NCI-H748 treated with DMSO at 0.1 percent for 48 hours (cell line): ENCODE data around the gene KCNMA1.
A peak's percentile ranks its signal among the peaks of the same experiment; 100 is the strongest.

Experiments used
- DNase-seq: peaks from one replicate; lab custom pipeline; 2025; lab: John Stamatoyannopoulos, UW

The KCNMA1 gene

DNA sequence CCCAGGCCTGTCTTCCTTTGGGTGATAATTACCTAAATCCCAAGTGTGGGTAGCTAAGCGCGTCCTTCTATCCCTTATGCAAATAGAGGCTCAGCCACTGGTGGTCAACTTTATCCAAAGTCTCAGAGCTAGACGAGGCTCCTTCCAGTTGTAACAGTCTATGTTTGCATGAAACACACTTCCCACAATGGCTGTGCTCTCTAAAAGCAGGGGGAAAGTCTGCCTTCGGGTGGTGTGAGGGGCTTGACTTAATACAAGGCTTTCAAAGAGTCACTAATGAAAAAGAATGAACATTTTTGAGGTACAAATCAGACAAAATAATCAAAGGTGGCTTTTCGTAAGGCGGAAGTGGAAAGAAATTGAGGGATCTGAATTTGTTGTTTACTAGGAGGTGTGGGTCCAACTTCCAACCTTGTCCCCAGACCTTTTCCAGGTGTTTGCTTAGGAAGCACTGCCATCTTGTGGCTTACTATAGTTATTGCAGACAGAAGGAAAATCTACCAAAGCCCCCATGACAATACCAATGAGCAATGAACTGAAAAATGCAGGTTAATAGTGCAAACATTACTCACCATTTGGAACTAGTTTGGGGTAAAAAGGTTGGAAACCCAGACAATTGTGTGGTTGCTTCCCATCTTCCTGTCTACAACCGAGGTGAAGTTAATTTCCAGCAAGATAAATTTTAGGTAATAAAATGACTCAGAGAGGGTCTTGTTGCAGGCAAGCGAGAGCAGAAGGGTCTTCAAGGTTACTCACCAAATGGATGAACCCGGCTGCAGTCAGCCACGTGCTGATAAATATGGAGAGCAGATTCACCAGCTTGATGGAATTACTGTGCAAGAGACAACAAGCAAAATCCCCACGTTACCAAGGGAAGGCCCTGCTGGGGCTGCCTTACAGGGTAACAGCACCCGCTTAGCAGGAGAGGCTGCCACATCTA, 525.7 kb downstream of the KCNMA1 start:
- peak; percentile 12 for DNase-seq

DNA sequence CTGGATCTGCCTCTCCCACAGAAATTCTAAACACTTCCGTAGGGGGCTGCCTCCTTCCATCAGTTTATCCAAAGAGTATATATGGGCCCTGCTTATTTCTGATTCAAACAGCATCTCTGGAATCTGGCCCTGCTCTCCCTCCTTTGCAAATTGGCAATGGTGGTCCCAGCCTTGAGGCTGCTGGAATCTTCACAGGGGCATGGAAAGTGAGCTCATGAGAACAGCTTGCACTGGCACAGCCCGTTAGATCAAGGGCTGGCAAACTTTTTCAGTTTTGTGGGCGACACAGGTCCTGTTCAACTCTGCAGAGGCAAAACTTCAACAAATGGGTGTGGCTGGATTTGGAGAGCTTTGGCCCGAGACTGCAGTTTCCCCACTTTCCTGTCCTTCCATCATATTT, 526.9 kb downstream of the KCNMA1 start:
- DNase-seq: no peak

DNA sequence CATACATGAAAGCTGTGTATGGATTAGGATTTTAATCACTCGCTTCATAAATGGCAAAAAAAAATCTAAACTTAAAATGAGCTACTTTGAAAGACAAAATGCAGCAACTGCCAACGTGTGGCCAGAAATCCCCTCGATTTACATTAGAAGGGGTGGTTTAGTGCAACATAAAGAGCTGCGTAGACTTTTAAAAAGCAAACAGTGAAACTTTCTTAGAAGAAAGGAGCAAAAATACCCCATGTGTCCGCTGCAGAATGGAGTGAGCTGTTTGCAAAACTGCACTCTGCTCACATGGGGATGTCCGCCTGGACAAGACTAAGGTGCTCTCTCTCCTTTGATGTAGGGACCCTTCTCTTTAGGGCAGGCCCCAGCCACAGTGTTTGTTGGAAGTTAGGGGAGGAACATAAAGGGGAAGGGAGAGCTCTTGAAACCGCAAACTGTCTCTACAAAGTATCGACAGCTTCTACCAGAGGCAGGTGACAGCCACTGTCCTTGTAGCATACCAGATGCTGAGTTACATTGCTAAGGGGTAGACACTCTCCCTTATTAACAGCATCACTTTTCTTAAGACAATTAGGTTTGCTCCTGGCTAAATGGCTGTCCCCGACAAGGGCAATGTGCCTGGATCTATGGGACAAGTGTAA, 528.1 kb downstream of the KCNMA1 start:
- DNase-seq: no peak

DNA sequence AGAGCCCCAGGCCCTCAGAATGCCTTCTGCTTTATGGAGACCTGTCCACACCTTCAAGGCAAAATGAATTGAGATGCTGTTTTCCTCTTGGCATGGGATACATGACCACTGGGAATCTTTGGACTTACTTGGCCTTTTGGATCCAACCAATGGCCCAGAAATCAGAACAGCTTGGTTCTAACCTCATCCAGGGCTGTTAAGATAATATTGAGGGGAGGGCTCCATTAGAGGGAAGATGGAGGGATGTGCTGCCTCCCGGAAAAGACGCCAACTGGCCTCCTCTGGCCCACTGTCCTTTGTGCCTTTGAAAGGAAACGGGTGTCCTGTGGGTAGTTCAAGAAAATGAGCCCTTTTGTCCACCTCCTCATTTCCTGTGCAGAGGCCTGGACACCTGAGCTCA, 530.9 kb downstream of the KCNMA1 start:
- DNase-seq: no peak

DNA sequence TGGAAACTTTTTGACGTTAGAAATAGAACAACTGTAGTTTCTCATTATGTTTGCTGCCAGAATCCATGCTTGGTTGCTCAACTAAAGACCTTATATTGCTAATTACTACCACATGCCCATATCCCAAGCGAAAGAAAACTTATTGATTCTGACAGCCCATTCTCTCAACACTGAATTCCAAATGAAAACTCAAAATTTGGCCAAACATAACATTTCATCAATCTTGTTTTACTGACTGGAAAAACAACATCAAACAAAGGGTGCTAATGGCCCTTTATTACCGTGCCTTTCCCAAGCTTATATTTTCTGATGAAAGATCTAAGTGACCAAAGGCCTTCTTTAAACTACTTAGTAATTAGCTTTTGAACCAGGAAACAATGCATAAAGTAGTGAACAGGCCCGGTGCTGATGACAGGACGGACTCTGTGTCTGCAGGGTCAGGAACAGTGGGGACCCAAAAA, 531.8 kb downstream of the KCNMA1 start:
- DNase-seq: no peak

DNA sequence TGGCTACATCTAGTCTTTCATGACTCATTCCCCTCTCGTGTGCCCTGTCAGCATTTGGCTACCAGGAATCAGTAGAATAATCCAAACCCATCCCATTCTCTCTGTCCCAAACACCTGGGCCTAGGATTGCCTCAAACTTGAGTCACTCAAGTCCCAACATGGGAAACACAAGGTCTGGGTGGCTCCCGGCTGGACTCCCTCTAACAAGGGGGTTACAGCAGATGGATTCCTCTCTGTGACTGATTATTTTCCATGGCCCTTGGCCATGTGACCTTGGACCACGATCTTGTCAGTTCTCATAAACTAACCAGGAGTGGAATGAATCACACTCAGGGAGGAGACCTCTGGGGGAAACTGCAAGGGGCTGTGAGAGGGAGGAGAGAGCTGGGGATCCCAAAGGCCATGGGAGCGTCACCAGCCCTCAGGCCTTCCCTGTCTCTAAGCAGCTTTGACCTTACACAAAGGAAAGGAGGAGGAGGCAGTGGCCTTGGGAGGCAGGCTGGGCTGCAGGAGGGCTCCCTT, 533.1 kb downstream of the KCNMA1 start:
- no peak for DNase-seq

DNA sequence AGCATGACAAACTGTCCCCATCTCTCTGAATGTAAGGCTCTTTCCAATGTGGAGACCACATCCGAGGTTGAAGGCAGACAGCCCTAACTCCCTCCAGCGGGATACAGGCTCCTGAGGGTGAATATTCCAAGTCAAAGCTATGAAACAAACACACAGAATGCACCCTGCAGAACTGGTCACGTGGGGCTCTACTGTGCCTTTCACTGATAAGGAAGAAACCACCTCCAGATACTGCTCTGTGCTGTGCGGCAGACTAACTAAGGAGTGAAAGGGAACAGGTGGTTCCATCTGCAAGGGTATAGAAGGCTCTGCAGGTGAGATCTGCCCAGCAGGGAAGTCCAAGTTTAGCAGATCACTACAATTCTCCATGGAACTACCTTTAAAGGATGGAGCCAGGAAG, 534.4 kb downstream of the KCNMA1 start:
- DNase-seq: no peak

DNA sequence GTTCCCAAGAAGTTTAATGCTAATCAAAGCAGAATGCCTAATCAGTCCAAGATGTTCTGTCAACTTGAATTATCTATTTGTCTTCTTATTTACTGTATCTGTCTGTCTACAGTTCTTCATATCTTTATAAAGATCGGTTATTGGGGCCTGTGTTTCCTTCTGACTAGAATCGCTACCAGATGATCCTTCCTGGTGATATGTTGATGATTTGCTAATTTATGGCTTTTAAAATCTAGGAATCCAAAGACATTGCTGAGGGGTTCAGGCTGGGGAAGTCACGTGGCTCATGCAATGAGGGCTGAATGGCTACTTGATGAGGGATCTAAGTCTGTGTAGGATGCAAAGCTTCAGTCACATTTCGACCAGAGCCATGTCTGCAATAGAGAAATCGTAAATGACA, 536.3 kb downstream of the KCNMA1 start:
- DNase-seq: no peak

DNA sequence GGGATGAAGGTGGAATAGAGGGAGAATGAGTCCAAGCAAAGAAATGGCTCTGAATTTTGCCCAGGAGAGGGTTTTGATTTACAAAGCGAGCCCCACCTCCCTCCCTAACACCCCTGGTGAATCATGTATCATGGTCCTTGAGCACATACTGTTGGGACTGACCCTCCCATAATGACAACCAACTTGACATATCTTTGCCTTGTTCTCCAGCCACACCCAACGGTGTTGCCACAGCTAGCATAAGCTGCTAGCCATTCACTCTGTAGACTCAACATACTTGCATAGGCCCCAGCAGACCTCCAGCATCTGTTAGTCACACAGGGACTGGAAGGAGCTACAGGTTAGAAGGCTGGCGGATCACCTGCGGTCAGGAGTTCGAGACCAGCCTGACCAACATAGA, 538.5 kb downstream of the KCNMA1 start:
- DNase-seq: no peak

DNA sequence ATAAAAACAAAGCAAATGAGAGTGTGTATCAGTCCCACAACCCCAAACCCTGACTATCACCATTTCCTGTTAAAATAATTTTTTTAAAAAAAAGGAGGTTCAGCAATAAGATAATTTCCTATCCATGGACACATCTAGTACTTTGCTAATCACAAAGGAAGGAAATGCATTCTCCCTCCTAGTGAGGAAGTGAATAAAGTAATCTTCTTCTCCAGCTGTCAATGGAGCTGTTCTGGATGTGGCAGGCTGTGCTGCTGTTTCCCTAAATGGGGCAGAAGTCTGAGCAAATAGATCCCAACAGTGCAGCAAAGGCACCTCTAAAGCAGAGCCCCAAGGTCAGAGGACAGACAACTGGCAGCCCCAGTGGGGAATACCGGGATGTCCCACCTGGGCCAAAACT, 540.0 kb downstream of the KCNMA1 start:
- DNase-seq: no peak

DNA sequence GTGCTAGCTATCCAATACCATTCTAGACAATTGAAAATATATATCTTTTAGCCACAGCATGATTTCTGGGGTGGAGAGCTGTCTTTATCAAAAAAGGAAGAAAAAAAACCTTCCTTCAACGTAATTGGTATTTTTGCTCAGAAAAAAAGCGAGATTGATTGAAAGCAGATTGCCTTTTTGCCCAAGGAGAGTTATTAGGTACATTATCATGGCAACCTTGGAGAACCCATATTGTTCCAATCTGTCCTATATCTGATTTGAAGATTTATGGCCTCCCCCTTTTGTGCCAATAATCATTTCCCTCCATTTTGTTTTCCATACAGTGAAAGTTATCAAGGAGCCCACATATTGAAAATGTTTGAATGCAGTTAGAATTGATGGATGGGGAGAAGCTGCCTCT, 544.5 kb downstream of the KCNMA1 start:
- DNase-seq: no peak

DNA sequence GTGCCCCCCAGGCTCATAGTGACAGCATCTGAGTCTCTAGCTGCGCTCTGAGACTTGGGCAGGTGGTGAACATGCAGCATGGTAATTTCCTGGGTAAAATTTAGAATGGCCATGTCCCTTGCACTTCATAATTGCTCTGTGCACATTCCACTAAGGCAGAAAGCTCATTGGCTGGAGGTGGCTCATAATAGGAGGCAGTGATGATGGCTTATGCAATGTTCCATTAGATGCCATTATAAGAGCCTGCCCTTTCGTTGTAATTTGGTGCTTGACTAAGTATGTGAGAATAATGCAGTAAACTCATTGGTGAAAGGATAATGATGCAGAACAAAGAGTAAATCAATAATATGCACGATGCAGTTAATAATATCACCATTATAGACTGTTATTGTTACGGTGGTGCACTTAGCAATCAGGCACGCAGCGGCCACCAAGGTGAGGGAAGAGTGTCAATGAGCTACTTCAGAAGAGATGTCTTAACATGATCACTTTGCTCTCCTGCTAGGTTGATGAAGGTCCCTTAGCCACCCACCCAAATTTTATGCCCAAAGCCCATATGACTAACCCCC, 545.9 kb downstream of the KCNMA1 start:
- no peak for DNase-seq

DNA sequence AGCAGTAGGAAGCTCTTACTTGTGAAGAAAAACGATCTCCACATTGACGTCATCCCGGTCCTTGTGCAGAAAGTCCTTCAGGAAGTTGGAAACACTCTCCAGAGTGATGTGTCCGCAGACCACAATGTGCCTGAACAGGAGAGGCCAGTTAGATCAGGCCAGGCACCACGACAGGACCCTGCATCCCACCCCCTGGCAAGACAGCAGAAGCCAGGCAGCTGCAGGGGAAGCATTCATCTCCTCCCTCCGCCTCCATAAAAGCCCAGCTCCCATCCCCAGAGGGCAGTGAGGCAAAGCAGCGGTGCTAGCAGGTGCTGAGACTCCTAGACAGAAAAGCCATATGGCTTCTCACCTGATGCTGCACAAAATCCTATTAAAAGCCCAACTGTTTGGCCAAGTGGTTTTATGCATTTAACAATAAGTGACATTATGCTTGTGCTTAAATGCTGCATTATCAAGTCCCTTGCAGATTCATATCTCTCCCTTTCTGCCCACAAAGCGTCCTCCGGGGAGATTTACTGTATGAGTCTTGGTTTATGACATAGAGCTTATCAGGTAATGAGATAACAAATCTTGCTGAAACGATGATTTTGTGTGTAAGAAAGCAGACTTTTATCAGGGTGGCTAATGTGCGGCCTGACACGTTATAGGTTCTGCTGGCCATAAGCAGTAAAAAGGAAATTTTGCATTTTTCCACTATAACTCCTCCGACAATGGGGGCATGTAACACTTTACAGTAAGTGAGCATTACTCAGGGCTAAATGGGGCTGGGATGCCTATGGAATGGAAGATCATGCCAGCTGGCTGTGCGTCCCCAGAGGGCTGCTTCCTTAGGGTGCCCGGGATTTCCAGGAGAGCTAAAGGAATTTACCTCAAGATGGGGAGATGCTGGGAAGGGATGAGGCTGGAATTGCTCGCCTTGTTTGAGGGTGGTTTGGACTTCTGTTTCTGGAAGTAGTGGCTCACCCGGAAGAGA, 546.9 kb downstream of the KCNMA1 start:
- DNase-seq: no peak

DNA sequence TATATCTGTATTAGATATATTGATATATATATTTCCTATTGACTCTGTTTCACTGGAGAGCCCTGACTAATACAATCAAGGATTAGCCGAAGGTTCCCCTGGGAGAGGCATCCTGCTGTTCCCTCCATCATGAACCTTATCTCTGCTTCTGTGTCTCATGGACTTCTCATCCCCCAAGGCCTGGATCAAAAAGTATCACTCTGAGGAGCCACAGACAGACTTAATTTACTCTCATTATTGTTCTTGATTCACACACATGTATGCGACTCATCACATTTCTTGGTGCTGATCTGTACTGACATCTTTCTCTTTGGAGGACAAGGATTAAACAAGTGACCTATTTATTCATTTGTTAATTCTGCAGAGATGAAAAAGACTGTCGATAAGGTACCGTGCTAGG, 550.2 kb downstream of the KCNMA1 start:
- DNase-seq: no peak

DNA sequence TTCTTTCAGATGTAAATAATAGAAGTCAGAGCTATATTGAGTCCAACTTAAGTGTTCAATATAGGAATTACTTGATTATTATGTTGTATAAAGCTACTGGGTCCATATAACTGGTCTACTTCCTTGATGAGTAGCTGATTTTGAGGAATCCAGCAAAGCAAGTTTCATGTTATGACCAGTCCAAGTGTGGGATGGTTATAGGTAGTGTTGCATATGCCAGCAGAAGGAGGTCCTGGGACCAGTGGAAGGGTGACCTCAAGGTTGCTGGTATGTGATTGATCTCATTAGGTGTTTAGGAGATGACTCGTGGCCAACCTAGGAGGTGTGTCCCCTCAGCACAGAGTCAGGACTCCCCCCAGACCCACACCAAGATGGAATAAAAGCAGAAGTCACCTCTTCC, 551.5 kb downstream of the KCNMA1 start:
- no peak for DNase-seq

DNA sequence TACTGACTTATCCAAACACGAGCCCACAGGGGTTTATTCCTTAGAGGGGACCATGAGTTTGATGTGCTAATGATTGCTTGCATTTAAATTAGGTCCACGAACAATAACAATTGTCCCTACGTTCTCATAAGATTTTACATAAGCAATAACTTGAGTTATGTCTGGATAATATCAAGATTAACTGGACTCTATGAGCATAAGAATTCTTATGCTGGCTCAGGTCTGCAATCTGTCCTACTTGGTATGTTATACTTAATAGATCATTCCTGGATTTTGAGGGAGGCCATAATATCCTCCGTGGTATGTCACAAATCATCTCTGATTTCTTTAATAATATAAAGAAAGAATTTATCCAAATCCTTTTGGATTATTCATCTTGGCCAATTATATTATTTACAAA, 552.3 kb downstream of the KCNMA1 start:
- DNase-seq: no peak

DNA sequence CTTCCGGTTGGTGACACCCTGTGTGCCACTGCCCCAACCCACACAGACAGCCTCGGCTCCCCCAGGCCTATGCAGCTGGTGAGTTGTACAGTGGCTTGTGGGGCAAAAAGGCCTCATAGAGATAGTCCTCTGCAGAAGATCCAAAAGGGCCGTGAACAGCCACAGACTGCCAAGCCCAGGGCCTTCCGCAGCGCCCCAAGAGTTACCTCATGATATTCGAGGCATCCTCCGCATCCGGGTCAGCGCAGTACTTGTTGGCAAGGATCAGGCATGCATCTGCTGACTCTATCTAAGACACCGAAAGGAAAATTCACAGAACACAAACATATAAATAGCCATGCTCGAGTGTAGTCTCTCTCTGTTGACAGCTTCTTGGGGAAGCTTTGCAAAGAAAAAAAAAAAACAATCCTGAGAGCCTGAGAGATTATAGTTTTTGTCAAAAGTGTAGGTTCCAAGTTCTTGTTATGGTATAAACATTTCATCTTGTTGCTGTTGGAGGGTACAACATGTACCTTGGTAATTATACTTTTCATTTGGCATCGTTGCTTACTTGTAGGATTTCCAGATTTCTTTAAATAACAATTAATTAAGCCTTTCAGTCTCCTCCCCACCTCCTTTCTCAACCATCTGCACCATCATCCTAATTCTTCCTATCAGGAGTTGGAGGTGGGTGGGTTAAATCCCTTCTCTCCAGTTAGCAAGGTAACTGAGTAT, 553.0 kb downstream of the KCNMA1 start:
- DNase-seq: no peak

DNA sequence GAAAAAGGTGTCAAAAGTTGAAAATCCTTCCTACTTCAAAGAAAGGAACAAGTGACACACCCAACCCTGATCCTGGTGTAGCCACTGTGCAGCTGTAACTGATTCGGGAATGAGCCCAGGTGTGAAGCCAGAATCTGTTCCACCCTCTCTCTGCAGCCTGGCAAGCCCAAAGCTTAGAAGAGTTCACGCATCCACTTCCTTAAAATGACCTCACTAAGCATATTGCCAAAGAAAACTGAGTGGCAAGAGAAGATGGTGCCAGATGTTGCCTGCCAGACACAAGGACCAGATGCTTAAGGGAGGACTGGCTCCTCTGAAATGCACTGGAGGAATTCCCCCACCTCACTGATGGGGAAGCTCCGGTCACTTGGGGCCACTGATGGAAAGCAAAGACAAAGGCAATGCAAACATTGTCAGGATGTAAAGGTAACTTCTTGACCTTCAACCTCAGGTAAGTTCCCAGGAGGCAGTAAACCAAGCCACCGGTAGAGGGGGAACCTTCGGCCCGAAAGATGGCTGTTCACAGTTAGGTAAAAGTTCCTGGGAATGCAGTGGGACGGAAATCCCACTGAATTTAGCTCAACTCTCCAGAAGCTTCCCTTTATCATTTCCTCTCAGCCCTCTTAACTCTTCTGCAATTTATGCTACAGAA, 554.9 kb downstream of the KCNMA1 start:
- no peak for DNase-seq

DNA sequence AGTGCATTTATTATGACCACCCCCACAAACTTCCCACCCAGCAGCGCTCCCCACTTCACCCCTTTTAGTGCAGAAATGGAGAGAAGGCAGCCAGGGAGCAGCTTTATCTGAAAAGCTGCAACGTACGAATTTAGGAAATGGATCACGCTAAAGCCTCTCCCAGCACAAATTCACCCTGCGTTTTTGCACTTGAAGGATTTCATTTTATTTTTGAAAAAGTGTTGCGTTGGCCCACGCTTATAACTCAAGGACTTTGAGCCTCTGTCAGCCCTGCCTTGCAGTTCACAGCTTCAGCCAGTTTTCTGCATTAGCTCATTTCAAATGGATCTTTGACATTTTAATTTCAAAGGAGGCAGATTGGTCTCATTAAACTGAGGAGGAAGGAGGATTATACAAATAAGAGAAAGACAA, 556.1 kb downstream of the KCNMA1 start:
- no peak for DNase-seq

DNA sequence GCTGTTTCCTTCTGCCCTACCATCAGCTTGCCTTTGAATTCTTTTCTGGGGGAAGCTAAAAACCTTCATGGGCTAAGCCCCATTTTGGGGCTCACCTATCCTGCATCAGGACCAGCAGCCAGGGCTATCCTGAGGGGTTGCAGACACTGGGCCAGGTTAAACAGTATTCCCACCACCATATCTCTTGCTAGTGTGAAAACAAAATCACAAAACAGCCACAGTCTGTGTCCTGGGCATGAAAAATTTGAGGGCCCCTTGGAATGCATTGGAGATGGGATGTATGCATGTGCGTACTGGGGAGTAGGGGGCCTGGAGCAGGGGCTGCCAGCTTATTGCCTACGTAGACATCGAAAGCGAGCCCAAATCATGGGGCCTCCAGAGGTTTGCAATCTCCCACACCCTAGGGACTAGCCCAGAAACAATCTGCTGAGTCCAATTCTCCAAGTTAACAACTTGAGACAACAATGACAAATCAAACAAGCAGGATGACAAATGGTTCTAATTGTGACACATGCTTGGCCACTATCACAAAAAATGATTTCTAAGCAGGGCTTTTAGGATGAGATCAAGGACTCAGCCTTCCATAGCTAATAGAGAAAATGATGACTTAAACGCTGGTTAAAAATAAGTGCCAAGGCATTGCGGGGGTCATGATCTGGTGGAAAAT, 557.1 kb downstream of the KCNMA1 start:
- no peak for DNase-seq
